Lower leg skin (tissue), 3 donors: ENCODE results near the gene DSTN.

Experiments
- CTCF ChIP-seq, 3 donors: fragments of 450-650 bp; IDR thresholded peaks; one replicate each; pipeline ENCODE4 v1.5.1; 2016; ENCODE audit warnings: antibody characterized with exemption in 3 of 3, mild to moderate bottlenecking in 3 of 3, moderate library complexity in 2 of 3
- POLR2A ChIP-seq, 2 donors: fragments of 450-650 bp; IDR thresholded peaks; one replicate each; pipeline ENCODE4 v1.6.1; 2016 to 2017; ENCODE audit warnings: antibody characterized with exemption in 2 of 2, mild to moderate bottlenecking in 1 of 2, moderate library complexity in 1 of 2

GRCh38 chr20:17626217-17627007 is 56.5 kb downstream of the DSTN start:
- TF ChIP-seq CTCF (IDR thresholded peaks at IDR 0.05), result no peak
- no peak for TF ChIP-seq POLR2A (IDR thresholded peaks at IDR 0.05)
